Stimulated activated CD4-positive, alpha-beta T cell treated with anti-CD3 and anti-CD28 coated beads, Interleukin-12 subunit alpha, Interleukin-12 subunit beta, amount 100 ng/mL, for 4 hours (primary cell): ENCODE data around the gene PCBP4.
"Not testable (repeated sequence)": the region's sequence is repeated elsewhere in the genome, so short reads cannot be mapped to it uniquely, and the experiment has no call there.

Experiments
- DNase-seq: peaks from one replicate; pipeline ENCODE4 v3.0.0-alpha.2; 2020

The PCBP4 gene

DNA sequence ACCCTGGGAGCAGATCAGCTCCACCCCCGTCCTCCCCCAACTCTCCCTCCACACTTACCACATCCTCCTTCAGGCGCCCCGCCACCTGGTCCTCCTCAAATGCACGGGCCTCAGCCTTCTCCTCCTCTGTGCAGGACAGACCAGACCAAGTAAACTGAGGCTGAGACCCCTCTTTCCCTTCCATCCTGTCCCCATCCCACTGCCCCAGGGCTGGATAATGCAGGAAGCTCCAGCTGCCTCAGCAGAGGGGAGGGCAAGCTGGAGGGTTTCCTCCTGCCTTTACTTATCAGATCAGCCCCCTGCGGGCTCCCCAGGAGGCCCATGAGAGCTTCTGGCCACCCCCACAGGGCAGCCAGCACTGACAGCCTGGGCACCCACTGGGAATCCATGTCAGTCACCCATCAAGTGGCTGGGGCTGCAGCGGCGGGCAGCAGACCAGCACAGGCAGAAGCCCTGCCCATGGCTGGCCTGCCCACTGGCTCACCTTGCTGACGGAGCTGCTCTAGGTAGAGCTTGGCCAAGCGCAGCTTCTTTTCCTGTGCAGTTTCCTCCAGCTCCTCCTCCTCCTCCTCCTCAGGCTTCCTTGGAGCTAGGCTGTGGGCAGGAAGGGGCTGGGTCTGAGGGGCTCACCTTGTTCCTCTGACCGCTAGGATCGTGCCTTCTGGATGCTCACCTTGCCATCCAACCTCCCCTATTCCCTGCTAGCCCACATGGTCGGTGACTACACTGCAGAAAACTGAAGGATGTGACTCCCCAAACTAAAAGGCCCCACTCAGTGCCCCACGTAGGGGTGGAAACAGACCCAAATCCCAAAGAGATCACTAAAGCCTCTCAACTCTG lies 29.4 kb downstream of the PCBP4 start:
- no peak for DNase-seq

DNA sequence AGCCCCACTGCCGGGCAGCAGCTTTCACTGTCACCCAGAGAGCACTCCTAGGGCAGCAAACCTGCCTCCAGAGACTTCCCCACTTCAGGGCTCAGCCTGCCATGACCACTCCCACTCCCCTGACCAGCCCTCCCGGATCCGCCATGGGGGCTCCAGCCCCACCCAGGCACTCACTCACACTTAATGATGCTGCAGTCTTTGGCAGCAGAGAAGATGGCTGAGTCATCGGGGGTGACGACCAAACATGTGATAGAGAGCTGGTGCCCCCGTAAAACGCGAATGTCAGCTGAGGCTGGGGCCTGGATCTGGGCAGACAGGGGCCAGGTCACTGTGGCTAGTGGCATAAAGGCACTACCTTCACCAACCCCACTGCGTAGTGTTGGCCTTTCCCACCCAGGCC lies 30.2 kb downstream of the PCBP4 start:
- DNase-seq = no peak

- no peak for DNase-seq
Measured at GRCh38 chr3:51935886-51936755, 31.1 kb downstream of the PCBP4 start.

DNA sequence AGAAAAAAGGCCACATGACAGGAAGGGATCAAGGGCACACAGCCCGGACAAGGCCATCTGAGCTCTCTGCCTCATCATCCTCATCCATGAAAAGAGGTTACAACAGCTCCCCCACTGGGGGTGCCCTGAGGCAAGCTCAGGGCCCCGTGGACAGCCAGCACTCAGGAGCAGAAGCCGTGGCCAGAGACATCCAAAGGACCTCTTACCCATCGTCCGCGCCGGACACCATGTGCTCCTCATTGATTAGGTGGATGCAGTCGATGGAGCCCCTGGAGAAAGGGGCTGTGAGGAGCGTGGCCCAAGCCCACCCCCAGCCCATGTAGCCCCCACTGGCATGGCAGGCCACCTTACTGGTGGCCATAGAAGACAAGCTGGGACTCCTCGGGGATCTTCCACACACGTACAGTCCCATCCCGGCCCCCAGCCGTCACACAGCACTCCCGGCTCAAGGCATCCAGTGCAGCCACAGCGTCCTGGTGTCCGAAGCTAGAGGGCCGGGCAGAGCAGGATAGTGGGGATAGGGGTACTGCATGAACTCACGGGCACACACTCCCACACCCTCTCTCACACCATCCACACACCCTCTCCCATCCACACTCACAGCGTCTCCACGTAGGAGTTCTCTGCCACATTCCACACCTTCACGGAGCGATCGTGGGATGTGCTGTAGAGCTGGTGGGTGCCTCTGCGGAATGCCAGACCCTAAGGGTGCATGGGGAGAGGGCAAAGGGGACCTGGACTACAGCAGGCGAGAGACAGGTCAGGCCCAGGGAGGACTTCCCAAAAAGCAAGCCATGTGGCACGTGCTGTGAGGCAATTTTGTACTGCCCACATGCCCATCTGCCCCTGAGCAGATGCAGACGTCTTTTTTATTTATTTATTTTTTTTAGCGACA lies 32.0 kb downstream of the PCBP4 start:
- DNase-seq = no peak

DNA sequence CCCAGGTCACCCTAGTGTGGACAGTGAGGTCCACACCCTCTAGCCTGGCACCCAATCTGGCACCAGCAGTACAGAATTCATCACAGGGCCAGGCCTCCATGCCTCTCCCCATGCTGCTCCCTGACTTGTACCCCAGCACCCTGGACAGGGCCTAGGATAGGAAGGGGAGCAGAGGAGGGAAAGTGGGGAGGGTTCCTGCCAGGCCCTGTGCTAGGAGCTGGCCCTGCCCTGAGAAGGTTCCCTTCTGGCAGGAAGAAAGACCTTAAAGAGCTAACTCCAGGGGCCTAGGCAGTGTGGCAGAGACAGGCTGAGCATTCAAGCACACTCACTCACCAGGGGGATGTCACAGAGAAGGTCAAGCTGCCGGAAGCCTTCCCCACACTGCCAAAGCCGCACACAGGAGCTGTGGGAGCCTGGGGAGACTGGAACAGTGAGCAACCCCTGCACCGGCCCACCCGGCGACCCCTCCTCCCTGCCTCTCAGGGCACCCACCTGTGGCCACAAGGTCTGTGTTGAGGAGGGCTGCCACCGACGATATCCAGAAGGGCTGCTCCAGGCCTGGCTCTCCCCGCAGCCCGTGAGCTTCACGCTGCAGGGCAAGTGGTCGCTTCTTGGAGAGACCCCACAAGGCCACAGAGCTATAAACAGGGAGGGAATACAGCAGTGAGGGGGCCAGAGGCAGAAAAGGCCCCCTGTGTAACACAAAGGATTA lies 33.0 kb downstream of the PCBP4 start:
- DNase-seq = no peak

DNA sequence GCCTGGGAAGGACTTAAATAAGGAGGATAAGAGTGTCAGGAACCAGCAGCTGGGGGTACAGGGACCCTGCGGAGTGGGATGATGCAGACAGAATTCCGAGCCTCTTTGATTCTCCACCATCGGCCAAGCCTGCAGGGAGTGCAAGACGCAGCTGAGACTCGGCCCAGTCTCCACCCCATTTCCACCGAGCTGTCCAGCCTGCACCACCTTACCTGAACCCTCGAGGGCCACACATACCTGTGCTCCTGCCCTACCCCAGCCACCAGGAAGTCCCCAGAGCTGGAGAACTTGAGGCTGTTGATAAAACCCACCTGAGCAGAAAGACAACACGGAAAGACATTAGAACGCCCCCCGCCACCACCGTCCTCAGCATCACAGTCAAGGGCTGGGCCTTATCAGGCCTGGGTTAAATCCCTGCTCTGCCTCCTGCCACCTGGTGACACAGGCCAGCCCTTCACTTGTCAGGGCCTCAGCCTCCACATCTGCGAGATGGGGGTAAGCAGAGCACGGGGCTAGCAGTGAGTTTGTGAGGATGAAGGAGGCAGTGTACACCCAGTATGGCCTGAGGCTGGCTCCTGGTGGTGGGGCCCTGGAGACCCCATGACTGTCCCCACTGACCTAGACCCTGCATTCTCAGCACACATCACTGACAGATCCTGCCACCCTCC lies 33.6 kb downstream of the PCBP4 start:
- no peak for DNase-seq

DNA sequence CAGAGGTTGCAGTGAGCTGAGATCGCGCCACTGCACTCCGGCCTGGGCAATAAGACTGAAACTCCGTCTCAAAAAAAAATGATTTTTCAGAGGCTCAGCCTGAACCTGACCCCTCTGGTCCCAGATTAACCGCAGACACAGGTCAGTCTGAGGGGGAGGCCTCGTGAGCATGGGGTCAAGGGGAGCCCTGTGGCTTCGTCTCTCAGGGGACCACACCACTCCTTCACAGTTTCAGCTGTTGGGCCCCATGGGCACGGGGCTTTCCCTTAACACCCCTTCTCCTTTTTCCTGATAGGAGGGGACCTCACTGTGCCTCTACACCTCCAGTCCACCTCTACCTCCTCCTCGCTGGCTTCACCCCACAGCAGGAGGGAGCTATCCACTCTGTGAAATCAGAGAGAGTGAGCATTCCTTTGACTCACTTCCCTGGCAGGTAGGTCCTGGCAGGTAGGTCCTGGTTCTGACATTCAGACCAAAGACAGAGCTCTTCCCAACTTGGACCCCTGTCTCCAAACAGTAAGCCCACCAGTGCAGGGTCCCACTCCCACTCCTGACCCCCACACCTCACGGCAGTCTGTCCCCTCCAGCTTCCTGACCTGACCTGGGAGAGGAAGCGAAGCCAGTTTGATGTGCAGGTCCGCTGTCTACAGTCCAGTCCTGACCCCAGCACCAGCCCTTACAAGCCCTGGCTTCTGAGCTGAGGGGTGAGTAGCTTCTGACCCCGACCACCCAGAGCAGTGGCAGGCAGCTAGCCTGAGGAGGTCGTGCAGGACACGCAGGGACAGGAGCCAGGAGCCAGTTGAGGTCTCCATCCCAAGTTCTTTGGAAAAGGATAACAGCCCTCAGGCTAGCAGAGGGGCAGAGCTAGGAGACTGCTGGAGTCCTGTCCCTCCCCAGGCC lies 34.5 kb downstream of the PCBP4 start:
- DNase-seq = no peak

DNA sequence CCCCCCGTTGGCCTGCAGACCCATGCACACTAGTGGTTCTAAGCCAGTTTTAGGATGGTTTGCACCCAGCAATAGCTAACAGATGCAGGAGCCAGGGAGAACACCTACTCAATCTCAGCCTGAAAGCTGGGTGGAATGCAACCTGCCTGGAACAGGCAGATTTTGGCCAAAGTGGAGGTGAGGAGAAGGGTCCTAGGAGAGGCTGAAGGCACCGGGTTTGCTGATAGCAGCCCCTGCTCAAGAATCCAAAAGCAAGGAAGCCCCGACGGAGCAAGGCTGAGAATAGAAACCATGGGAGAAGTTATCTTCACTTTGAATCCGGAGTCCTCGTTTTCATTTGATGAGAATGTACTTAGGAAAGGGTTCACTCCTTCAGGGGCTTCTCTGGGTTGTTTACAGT lies 35.5 kb downstream of the PCBP4 start:
- no peak for DNase-seq

DNA sequence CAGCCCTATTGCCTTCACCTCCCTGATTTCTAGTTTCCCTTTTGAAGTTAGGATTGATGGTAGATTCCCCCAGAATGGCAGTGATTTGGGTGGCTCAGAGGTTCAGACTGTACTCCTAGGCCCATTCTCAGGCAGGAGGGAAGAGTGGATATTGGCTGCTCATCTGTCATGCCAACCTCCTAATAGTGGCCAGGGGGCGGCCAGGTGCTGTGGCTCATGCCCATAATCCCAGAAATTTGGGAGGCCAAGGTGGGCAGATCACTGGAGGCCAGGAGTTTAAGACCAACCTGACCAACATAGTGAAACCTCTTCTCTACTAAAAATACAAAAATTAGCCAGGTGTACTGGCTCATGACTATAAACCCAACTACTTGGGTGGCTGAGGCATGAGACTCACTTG lies 36.8 kb downstream of the PCBP4 start:
- DNase-seq = no peak

DNA sequence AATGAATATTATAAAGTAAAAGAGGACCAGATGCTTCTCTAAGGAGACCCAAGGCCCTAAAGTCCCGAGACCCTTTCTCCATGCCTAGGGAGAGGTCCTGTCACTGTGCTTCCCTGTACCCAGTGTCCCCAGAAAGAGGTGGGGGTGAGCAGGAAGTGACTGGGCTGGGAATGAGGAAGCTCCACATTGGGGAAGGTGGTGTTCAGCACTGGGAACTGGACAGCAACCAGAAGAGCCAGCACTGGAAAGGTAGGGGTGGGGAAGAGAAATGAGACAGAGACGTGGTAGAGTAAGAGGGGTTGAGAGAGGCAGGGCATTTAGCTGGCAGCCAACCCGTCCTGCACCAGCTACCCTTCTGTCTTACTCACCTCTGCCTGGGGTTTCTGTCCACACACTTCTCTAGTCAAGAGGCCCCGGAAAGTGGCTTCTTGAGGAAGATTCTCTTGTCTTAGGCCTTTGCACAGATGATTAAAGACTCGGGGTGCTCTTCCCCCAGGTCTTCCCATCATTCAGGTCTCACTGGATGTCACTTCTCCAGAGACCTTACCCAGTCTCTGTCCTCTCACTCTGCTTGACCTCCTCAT lies 37.7 kb downstream of the PCBP4 start:
- DNase-seq = no peak

GRCh38 chr3:51928981-51929380 lies 38.3 kb downstream of the PCBP4 start:
- DNase-seq = not testable (repeated sequence)

DNA sequence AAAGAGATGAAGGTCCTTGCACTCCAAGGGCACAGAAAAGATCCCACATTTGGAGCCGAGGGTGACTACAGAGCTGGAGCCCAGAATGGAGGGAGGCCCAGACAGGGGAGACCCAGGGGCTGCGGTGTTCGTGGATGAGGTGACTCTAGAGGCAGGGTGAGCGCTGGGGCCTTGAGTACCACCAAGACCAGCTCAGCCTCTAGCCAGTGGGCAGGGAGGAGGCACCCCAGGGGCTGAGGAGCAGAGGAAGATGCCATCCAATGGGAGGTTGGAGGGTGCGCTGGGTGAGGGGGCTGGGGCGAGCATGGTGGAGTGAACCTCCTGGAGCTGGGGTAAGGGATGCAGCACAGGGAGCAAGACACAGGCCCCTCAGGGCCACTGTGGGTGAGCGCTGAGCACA lies 38.8 kb downstream of the PCBP4 start:
- no peak for DNase-seq

- DNase-seq = no peak
Measured at GRCh38 chr3:51927061-51927977, 39.9 kb downstream of the PCBP4 start.

- no peak for DNase-seq
Measured at GRCh38 chr3:51921081-51921578, 46.1 kb downstream of the PCBP4 start.

DNA sequence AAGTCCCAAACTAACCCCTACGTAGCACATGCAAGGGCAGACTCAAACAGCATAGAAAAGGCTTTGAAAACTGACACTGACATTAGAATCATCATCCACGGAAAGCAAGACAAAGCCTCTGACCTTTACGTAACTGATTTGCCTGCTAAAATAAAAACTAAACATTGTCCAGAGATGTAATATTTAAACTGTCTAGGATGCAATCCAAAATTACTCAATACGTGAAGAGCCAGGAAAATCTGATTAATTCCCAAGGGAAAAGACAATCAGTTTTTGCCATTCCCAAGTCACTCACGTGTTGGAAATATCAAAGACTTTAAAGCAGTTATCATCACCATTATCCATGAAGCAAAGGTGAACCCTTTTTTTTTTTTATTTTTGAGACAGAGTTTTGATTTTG lies 50.8 kb downstream of the PCBP4 start:
- no peak for DNase-seq

- no peak for DNase-seq
Measured at GRCh38 chr3:51908026-51908425, 59.2 kb downstream of the PCBP4 start.
